GM15510 (cell line): Measurements from ENCODE around the gene CCDC57.
A peak's percentile ranks its signal among the peaks of the same experiment; 100 is the strongest.

ENCODE experiments used
- POLR2A ChIP-seq: IDR thresholded peaks from 3 replicates; pipeline ENCODE4 v1.6.1; 2011; ENCODE audit warnings: borderline replicate concordance; ENCODE audit not compliant: insufficient read length; ENCODE audit errors: extremely low read depth

Gene CCDC57

DNA sequence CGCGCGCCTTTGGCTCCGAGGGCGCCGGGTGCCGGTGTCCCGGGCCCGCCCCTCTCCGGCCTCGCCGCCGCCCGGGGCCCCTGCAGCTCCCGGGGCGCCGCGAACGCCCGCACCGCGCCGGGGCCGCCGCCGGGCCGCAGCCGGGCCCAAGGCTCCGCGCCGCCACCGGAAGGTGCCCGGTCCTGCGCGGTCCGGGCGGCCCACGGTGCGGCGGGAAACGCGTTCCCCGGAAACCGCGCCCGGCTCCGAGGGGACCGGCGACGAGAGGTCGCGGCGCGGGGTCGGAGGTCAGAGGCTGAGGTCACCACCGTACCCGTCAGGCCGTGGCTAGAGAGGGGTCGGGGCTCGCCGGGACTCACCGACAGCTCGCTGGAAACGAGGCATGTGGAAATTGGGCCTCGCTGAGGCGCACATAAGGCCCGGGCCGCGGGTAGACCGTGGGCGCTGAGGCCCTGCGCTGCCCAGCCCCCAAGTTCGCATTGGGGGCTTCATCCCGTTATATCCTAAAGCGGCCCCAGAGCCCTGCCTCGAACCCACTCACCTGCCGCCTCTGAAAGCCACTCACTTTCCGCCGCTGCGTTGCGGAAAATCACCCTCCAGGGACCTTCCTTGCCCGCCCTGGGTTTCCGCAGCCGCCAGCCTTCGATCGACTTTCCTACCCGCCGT is 146.9 kb downstream of the CCDC57 start, which contains the start of gene DUS1L:
Gene DUS1L, minus strand, starts transcription at position 167 of the 666 bp plus-strand sequence. CDS start 745 bp downstream, outside the sequence.
- TF ChIP-seq POLR2A, result peak; percentile 87

DNA sequence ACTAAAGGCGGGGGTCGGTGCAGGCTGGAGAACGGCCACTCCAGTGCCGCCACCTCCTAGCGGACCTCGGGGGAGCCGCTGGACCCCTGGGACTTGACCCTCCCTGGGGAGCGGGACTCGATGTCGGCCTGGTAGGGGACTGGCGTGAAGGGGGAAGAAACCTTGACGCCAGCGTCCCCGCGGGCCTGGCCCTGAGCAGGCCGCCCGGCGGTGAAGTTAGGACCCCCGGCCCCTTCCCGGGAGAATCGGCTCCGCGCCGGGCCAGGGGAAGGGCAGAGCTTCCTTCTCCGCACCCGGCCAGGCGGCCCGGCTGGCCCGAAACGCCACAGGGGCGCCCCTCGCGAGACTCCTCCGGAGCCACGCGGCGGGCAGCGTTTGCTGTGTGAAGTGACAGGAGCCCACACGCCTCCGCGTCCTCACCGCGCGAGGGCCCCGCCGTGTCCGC is 147.4 kb downstream of the CCDC57 start:
- no peak for TF ChIP-seq POLR2A

DNA sequence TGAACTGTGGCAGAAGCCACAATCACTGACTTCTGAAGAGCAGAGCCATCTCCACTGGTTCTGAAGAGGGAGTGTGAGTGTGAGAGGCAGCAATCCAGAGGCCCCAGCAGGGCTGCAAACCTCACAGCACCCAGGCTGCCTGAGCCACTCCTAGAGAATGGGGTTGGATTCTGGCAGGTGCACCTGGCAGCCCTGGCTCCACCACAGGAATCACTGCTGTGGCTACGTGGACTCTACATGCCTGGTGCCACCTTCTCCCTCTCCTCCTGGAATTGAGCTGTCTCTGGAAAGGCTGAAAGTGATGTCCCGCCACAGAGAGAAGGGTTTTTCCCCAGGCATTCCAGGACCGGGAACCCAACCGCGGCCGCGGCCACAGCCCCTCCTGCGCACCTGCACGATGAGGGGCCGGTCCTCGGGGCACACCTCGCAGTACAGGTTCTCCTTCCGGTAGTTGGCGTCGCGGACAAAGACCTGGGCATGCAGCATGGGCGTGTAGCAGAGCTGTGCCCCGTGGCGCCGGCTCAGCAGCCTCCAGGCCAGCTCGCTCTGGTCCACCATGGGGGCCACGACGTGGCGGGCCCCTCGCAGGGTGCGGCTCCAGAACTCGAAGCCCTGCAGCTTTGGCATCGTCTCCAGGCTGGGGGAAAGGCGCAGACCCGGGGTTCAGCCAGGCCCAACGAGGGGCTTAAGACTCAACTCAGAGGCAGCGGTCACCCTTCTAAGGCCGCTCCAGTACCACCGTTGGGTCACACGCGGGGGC is 148.0 kb downstream of the CCDC57 start:
- no peak for TF ChIP-seq POLR2A

DNA sequence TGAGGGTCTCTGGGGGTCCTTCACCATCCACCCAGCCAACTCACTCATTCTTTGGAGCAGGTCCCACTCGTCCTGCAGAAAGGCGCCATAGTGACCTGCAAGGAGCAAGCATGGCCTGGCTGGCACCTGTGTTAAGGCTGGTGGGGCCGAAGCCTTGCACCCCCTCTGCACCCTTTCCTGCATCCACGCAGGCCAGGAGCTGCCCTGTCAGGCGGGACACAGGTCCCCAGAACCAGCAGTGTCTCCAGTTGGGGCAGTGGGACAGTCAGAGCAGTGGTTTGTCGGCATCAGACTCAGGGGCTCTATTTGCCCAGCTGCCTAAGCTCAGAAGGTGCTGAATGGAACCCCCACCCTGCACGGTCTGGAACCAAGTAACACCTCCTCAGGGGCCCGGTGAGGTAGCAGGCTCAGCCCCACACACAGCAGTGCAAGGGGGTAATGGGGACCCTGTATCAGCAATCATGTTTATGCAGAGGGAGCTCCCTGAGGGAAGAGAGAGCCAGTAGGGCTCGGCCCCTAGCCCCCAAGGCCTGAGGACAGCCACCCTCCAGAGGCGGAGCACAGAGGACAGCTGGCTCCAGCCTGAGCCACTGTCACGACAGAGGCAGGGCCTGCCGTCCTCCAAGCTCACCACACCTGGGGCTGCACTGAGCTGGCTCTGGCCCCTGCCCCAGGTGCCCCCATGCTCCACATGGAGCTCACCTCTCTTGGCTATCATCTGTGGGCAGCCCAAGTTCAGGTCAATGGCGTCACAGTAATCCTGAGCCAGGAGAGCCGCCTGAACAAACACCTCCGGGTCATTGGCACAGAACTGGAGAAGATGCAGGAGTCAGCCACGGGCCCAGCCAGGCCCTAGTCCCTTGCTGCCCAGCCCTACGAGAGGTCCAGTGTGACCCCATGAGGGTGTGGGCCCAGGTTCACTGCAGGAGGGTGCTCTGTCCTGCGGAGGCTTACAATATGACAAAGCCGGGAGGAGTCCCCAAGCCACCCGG is 148.9 kb downstream of the CCDC57 start:
- no peak for TF ChIP-seq POLR2A

DNA sequence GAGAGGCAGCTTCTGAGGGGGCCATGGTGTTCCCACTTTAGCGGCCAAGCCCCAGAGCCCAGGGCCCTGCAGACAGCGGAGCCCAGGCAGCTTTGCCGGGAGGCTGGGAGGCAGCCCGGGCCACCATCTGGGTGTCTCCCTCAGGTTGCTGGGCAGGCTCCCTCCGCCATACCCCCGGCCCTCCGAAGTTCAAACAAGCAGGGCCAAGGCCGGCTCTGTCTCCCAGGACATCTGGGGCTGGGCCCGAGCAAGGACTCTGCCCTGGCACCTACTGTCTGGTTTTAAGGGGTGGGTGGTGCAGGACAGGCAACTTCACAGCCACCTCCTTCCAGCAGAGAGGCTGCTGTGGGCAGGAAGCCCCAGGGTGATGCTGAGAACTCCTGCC is 149.7 kb downstream of the CCDC57 start:
- TF ChIP-seq POLR2A, result no peak

DNA sequence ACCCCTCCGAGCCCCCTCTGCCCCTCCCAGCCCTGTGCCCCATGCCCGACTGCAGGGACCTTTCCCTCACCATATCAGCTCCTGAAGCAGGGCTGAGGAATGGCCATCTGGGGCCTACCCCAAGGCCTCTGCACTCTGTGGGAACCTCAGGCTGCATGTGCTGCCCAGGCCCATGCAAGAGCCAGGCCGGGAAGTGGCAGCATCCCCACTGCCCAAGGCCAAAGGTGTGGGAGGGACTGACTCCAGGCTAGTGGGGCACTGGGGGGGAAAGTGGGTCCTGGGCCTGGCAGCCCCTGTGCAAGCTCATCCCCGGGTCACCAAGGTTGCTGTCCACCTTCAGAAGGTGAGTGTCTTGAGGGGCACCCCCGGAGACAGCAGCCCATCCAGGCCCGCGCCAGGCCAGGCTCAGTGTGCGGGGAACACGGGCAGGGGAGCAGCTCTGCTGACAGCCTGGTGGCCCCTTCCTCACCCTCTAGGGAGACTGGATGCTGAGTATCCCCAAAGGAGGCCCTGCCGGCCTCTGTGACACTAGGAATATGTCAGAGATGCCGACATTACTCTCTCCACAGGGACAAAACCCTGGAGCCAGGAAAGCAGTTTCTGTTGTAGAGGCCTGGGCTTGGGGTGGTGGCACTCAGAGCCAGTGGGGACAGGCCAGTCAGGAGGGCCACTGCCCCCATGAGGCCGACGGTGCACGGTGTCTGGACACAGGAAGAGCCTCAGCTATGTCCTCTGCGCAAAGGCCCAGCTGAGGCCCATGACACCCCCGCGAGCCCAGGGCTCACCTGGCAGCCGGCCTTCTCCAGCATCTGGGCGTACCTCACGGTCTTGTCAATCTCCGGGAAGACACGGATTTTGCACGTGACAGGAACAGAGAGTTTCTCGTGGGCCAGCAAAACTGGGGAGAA is 150.3 kb downstream of the CCDC57 start:
- TF ChIP-seq POLR2A, result no peak

DNA sequence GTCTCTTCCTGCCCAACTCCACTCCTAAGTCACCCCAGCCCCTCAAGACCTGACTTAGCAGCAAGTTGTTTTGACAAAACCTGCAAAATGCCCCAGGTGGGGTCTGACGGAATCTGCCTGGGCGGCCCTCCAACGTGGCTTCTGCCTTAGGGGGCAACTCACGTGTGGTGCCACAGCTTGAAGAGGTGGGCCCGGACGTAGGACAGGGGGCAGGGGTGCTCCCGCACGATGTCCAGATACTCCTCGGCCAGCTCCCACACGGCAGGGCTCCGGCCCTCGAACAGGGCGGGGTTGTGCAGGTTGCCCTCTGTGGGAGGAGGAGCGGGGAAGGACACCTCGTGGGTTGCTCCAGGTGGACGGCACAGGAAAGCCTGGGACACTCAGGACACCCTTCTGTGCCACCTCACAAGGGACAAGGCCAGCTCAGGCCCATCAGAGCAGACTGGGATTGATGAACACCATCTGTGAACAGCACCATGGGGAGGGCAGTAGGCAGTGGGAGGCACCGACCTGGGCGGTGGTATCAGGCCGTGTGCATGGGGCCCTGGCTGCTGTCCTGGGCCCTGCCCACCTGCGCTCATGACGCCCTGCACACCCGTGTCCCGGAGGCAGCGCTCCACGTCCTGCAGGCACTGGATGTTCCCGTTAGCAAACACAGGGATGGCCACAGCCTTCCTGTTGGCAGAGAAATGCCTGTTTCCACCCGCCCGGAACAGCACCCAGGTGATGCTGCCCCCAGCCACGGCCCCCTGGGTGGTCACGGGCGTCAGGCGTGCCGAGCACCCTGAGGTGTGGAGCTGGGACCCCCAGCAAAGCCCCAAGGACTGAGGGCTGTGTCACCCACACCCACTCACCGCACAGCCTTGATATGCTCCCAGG is 151.4 kb downstream of the CCDC57 start:
- no peak for TF ChIP-seq POLR2A

DNA sequence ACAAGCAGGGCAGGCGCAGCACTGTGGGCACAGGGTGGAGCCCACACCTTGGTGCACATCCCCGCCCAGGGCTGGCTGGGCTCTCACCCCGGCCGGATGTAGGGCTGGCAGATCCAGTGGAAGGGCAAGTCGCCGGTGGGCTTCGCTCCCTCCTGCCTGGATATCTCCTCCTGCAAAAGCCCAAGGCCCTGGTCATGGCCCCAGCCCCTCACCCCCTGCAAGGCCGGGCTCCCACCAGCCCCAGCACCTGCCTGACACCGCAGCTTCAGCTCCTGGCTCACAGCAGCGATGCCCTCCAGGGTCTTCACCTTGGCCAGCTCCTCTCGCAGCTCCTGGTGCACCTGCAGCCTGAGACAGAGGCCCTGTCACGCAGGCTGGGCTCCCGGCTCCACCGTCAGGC is 152.0 kb downstream of the CCDC57 start:
- TF ChIP-seq POLR2A, result no peak

DNA sequence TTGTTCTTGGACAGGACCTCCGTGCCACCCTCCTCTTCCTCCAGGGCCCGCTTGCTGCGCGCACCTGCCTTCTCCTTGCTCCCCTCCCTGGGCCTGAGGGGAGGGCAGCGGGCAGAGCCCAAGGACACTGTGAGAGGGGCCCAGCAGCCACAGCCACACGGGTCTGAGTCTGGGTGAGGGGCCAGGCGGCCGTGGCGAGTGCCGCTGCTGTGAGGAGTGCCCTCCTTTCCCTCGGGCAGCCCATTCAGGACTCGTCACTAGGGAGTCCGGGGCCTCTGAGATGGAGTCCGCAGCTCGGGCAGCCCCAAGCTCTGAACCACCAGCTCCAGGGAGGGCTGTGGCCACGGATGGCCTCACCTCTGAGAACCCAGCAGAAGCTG is 152.7 kb downstream of the CCDC57 start:
- TF ChIP-seq POLR2A, result no peak

DNA sequence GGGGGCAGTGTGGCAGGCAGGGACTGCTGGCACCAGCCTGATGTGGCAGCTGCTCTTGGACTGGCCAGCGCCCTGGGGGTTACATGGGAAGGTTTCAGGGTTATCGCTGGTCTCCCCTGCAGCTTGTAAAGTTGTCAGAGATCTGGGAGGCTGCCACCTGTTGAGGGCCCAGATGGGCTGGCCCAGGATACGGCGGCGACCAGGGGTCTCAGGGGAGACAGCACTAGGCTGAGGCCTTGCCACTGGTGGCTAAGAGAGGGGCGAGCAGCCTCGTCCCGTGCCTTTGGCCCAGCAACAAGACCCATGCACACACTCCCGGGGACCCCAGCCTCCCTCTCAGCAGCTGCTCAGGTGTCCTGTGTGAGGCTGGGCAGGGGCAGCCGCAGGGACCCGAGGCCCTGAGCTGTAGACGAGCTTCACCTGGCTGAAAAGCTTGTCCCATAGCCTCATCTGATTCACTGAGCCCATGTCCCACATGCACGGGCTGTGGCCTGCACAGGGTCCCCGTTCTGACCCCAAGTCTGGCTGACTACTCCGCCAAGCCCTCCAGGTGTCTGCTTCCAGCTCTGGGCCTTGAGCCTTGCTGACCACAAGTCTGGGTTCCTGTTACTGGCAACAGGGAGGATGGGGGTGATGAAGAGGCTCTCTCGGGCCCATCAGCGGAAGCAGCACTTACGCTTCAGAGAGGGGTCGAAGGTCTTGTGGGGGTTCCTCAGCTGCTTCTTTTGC is 153.2 kb downstream of the CCDC57 start:
- TF ChIP-seq POLR2A, result no peak

DNA sequence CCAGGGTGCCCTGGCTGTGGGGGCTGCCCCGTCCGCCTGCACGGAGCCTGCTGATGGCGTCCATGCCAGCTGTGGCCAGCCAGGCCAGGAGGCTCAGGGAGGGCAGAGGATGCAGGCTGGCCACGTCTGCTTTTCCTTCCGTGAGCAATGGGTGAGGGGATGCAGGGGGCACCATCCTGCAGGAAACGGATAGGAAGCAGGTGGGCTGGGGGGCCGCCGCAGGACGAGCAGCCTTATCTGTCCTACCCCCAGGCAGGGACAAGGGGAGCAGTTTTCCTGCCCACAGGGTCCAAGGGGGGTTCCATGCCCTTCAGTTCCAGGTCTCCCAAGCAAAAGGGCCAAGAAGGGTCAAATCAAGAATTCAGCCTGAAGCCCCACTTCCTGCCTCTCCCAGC is 153.8 kb downstream of the CCDC57 start:
- no peak for TF ChIP-seq POLR2A

DNA sequence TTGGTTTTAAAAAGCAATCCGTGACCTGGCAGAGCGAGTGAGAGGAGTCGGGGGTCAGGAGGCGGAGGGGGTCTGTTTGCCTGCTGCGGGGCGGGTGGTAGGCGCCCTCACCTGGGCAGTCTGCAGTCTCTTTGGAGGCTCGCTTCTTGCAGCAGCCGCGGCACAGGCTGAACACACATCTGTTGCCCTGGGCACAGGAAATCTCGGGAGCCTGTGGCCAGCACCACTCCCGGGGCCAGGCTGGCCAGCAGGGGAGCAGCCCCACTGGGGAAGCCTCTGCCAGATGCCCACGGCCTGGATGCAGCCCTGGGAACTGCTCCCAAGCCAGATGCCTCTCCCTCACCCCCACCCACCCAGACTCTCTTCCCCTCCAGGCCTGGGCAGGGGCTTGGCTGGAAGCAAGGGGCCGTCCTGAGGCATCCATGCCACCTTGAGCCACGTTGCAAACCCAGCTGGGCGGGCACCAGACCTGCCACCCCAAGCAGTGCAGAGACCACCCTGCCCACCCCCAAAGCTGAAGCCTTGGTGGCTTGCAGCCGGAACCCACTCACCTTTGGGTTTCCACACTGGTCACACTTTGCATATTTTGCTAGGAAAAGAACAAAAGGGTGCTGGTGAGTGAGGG is 154.3 kb downstream of the CCDC57 start:
- TF ChIP-seq POLR2A, result peak; percentile 11
